Liver (tissue), 3 donors: ENCODE data around the gene FXYD4.

Source experiments
- ATF3 ChIP-seq: IDR thresholded peaks from 2 replicates; pipeline ENCODE4 v1.6.1; 2016; ENCODE audit warnings: antibody characterized with exemption
- EGR1 ChIP-seq, 2 donors: IDR thresholded peaks; 2 replicates each; pipeline ENCODE4 v1.6.1; 2016 to 2018; ENCODE audit warnings: antibody characterized with exemption in 2 of 2, low read depth in 2 of 2
- RAD21 ChIP-seq, 2 donors: IDR thresholded peaks; 2 replicates each; pipeline ENCODE4 v1.6.1; 2016; ENCODE audit warnings: antibody characterized with exemption in 2 of 2, mild to moderate bottlenecking in 2 of 2
- RXRA ChIP-seq, 2 donors: IDR thresholded peaks; 2 replicates each; pipeline ENCODE4 v1.6.1; 2017 to 2018; ENCODE audit warnings: antibody characterized with exemption in 2 of 2, mild to moderate bottlenecking in 1 of 2
- SP1 ChIP-seq: IDR thresholded peaks from 2 replicates; pipeline ENCODE4 v1.6.1; 2018; ENCODE audit warnings: antibody characterized with exemption, mild to moderate bottlenecking
- TAF1 ChIP-seq: conservative IDR thresholded peaks from 2 replicates; pipeline ENCODE4 v1.6.1; 2016; ENCODE audit warnings: antibody characterized with exemption, mild to moderate bottlenecking
- TF ChIP-seq, protein P1 (sequence below): fragments of 150-350 bp; IDR thresholded peaks from 2 replicates; pipeline ENCODE4 v1.5.1; 2017; ENCODE audit warnings: improper control_type of control experiment, low read depth, low read length; ENCODE audit not compliant: missing input control
- donor health status: healthy.
- donor health status: healthy.

DNA sequence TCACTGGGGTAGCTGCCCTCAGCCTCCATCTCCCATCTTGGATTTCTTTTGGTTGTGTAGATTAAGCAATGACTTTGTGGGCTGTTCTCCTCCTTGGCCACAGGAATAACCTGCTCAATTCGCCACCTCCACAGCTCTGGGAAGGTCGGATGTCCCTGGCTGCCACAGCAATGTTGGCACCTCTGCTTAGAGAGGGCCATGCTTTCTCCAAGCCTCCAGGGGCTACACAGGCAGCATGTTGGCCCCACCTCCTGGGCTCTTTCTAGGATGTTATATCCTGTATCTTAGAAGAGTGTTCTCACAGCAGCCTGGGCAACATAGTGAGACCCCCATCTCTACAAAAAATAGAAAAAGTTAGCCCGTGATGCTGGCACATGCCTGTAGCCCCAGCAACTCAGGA lies 35.4 kb upstream of the FXYD4 start:
- TF ChIP-seq RAD21 (IDR thresholded peaks at IDR 0.05) (no peak), ATF3 (no peak), TAF1 (no peak), EGR1 (IDR thresholded peaks at IDR 0.05; ENCODE audit: low read depth in 2 of 2) (no peak), SP1 (no peak), RXRA (IDR thresholded peaks at IDR 0.05) (no peak)
- TF ChIP-seq, protein P1, sequence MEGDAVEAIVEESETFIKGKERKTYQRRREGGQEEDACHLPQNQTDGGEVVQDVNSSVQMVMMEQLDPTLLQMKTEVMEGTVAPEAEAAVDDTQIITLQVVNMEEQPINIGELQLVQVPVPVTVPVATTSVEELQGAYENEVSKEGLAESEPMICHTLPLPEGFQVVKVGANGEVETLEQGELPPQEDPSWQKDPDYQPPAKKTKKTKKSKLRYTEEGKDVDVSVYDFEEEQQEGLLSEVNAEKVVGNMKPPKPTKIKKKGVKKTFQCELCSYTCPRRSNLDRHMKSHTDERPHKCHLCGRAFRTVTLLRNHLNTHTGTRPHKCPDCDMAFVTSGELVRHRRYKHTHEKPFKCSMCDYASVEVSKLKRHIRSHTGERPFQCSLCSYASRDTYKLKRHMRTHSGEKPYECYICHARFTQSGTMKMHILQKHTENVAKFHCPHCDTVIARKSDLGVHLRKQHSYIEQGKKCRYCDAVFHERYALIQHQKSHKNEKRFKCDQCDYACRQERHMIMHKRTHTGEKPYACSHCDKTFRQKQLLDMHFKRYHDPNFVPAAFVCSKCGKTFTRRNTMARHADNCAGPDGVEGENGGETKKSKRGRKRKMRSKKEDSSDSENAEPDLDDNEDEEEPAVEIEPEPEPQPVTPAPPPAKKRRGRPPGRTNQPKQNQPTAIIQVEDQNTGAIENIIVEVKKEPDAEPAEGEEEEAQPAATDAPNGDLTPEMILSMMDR = no peak
